C1 segment of cervical spinal cord (tissue), 14 donors: ENCODE measurements around the gene ZNF441.
A peak's percentile ranks its signal among the peaks of the same experiment; 100 is the strongest.
"Not testable (repeated sequence)": the region's sequence is repeated elsewhere in the genome, so short reads cannot be mapped to it uniquely, and the experiment has no call there.

Experiments used
- DNase-seq, 14 donors: peaks; one replicate each; lab custom pipeline; 2025; lab: John Stamatoyannopoulos, UW

Gene ZNF441

GRCh38 chr19:11780431-11781020, 13.7 kb downstream of the ZNF441 start:
- no peak for DNase-seq

GRCh38 chr19:11781295-11782057, 14.7 kb downstream of the ZNF441 start:
- no peak for DNase-seq

GRCh38 chr19:11783767-11784166, 17.0 kb downstream of the ZNF441 start:
- DNase-seq: no peak

- no peak for DNase-seq
Observed at GRCh38 chr19:11784356-11784755, 17.6 kb downstream of the ZNF441 start.

GRCh38 chr19:11787536-11787935, 20.7 kb downstream of the ZNF441 start:
- no peak for DNase-seq

- no peak for DNase-seq
Observed at GRCh38 chr19:11792942-11793341, 26.1 kb downstream of the ZNF441 start.

- peak in 13 of 14 donors; percentile 3 to 72 (median 59) for DNase-seq
Observed at GRCh38 chr19:11797491-11797890, 30.7 kb downstream of the ZNF441 start.

- DNase-seq: peak; percentile 45 to 93 (median 86)
Observed at GRCh38 chr19:11798391-11799330, 31.9 kb downstream of the ZNF441 start, which contains the start of gene ZNF491. ZNF491 (plus strand) TSS chr19:11798523; CDS start chr19:11805954, 7,431 bp downstream.

- DNase-seq: no peak
Observed at GRCh38 chr19:11806354-11807098, 39.7 kb downstream of the ZNF441 start.

- no peak for DNase-seq
Observed at GRCh38 chr19:11807099-11807380, 40.2 kb downstream of the ZNF441 start.

- DNase-seq: no peak
Observed at GRCh38 chr19:11813703-11814028, 46.9 kb downstream of the ZNF441 start.

GRCh38 chr19:11814029-11814699, 47.4 kb downstream of the ZNF441 start, which contains the start of gene ZNF440:
ZNF440 (plus strand) TSS chr19:11814273; CDS start chr19:11814448, 175 bp downstream.
- peak; percentile 56 to 97 (median 90) for DNase-seq

GRCh38 chr19:11814700-11815035, 47.9 kb downstream of the ZNF441 start:
- DNase-seq: peak in 2 of 14 donors; percentile 20 to 51

- no peak for DNase-seq
Observed at GRCh38 chr19:11821474-11822109, 54.8 kb downstream of the ZNF441 start.

GRCh38 chr19:11828957-11829876, 62.4 kb downstream of the ZNF441 start:
- DNase-seq: not testable (repeated sequence)

GRCh38 chr19:11832253-11832912, 65.6 kb downstream of the ZNF441 start:
- no peak for DNase-seq

GRCh38 chr19:11833541-11833940, 66.7 kb downstream of the ZNF441 start:
- DNase-seq: no peak
